HEK293 (cell line): Measurements from ENCODE around the gene CERS4.

Source experiments
- CTCF ChIA-PET: fragments of 350-600 bp; formaldehyde crosslinking; extraction: SDS; loops from one replicate; lab custom pipeline; 2021; ENCODE audit warnings: antibody characterized with exemption; lab: Yijun Ruan, JAX
- POLR2A ChIA-PET: fragments of 300-600 bp; formaldehyde crosslinking; extraction: SDS; loops from one replicate; lab custom pipeline; 2020; ENCODE audit warnings: antibody characterized with exemption, inconsistent platforms; lab: Yijun Ruan, JAX
- H3K27ac ChIP-seq: fragments of 200-500 bp; sonication (Bioruptor generic); 2 replicates; pipeline ENCODE4 v1.5.1; 2014; ENCODE audit warnings: low read depth, low read length, control low read depth, inconsistent platforms; ENCODE audit errors: extremely low read depth
- H3K36me3 ChIP-seq, 2 experiments: fragments of 200-500 bp in 1 of 2; sonication (Bioruptor generic) in 1 of 2; 1 replicate in 1 of 2; 2 replicates in 1 of 2; pipeline ENCODE4 v1.5.1; 2014 to 2017; ENCODE audit warnings: inconsistent platforms in 2 of 2, low read length in 2 of 2; ENCODE audit not compliant: control insufficient read depth in 2 of 2, insufficient read depth in 1 of 2
- H3K4me1 ChIP-seq: fragments of 200-500 bp; sonication (Bioruptor generic); 2 replicates; pipeline ENCODE4 v1.5.1; 2014; ENCODE audit warnings: mild to moderate bottlenecking, low read length, inconsistent platforms; ENCODE audit not compliant: control insufficient read depth, insufficient read depth
- H3K4me3 ChIP-seq: 2 replicates; pipeline ENCODE4 v1.5.1; 2011; ENCODE audit warnings: low read depth, mild to moderate bottlenecking, control low read depth, low read length, moderate library complexity
- H3K9me3 ChIP-seq: fragments of 200-500 bp; sonication (Bioruptor generic); 2 replicates; pipeline ENCODE4 v1.5.1; 2014; ENCODE audit warnings: low read depth, low read length, inconsistent platforms; ENCODE audit not compliant: control insufficient read depth, insufficient read depth
- GLIS2 ChIP-seq: fragments of 450-650 bp; formaldehyde crosslinking; IDR thresholded peaks from 2 replicates; pipeline ENCODE4 v1.5.1; 2016; ENCODE audit warnings: missing biosample characterization, missing genetic modification characterization
- KLF1 ChIP-seq: fragments of 450-650 bp; formaldehyde crosslinking; IDR thresholded peaks from 2 replicates; pipeline ENCODE4 v1.5.1; 2016; ENCODE audit warnings: missing biosample characterization, missing genetic modification characterization
- OSR2 ChIP-seq: fragments of 450-650 bp; formaldehyde crosslinking; IDR thresholded peaks from 2 replicates; pipeline ENCODE4 v1.5.1; 2016; ENCODE audit warnings: missing biosample characterization, missing genetic modification characterization
- SP7 ChIP-seq: fragments of 450-650 bp; formaldehyde crosslinking; IDR thresholded peaks from 2 replicates; pipeline ENCODE4 v1.5.1; 2016; ENCODE audit warnings: missing biosample characterization, missing genetic modification characterization
- ZFHX2 ChIP-seq: fragments of 450-650 bp; formaldehyde crosslinking; conservative IDR thresholded peaks from 2 replicates; pipeline ENCODE4 v1.5.1; 2016; ENCODE audit warnings: missing biosample characterization, missing genetic modification characterization
- ZNF248 ChIP-seq: fragments of 450-650 bp; formaldehyde crosslinking; IDR thresholded peaks from 2 replicates; pipeline ENCODE4 v1.5.1; 2017; ENCODE audit warnings: missing biosample characterization, missing genetic modification characterization
- ZNF660 ChIP-seq: fragments of 450-650 bp; IDR thresholded peaks from 2 replicates; pipeline ENCODE4 v1.5.1; 2018; ENCODE audit warnings: missing biosample characterization, mild to moderate bottlenecking, missing genetic modification characterization
- ZNF843 ChIP-seq: fragments of 450-650 bp; formaldehyde crosslinking; IDR thresholded peaks from 2 replicates; pipeline ENCODE4 v1.5.1; 2016; ENCODE audit warnings: missing biosample characterization, missing genetic modification characterization
- TF ChIP-seq, protein P1 (sequence below): fragments of 450-650 bp; formaldehyde crosslinking; IDR thresholded peaks from 2 replicates; pipeline ENCODE4 v1.5.1; 2016; ENCODE audit warnings: missing biosample characterization, missing genetic modification characterization
- TF ChIP-seq, protein P2 (sequence below): fragments of 450-650 bp; IDR thresholded peaks from 2 replicates; pipeline ENCODE4 v1.5.1; 2018; ENCODE audit warnings: missing biosample characterization, mild to moderate bottlenecking, missing genetic modification characterization

CERS4 gene

DNA sequence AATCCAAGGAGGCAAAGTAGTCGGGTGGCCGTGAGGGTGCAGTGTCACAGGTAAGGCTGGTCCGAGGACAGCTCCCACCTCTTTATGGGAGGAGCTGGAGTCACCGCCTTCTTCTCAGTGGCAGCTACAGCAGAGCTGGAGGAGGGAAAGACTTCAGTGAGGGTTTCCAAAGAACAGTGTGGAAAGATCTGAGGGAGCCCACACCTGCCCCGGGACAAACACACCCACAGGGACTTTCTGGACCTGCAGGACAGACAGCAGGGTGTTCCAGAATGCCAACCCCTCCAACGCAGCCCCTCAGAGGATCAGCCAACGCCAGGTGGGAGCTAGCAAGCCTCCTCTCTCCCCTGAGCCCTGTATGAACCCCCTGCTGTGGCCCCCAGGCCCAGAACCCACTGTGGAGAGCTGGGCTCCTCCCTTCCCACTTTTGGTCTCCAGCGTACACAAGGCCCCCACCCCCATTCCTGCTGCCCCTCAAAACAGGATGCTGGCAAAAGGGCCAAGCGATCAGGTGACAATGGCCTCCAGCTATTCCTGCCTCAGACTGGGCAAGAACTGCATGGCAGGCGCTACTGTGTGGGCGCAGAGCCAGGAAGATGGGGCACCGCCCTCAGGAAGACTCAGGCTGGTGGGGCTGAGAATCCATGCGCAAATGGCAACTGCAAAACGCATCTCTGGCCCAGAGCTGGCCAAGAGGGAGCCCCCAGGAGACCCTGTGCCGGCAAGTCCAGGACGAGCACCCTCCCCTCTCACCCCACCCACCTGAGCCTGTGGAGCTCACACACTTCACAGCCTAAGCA, 102.5 kb downstream of the CERS4 start:
- Histone ChIP-seq H3K4me1 (no peaks in the 10 kb centered on the region), H3K36me3 (peaks cover 27 to 66% of the 10 kb centered on the region in 2 experiments; a peak in 2 of 3 replicates), H3K9me3 (no peaks in the 10 kb centered on the region), H3K4me3 (no peak overlapping the region), H3K27ac (no peak overlapping the region)
- ChIA-PET CTCF (interaction anchor here (0.6 to 0.7 kb wide), 2 partner anchors 24 to 41 kb away, joined by 3 read pairs; no protein-coding TSS in a partner anchor), POLR2A (interaction anchor here (0.6 to 2.1 kb wide), 4 partner anchors 10 to 236 kb away, joined by 3 to 6 read pairs (median 6); partner anchors contain the start of genes NDUFA7 and RPS28)
- TF ChIP-seq SP7 (tag by site-specific recombination) (0 out of 2 replicates have a peak, but pooled peaks have one; percentile 22), OSR2 (tag by site-specific recombination) (peak; percentile 68), ZFHX2 (tag by site-specific recombination) (peak; percentile 27; the same call in 1 of the 2 replicates), ZNF660 (tag by site-specific recombination) (no peak), KLF1 (tag by site-specific recombination) (peak; percentile 72), ZNF843 (tag by site-specific recombination) (no peak), GLIS2 (0 out of 2 replicates have a peak, but pooled peaks have one; percentile 5), ZNF248 (tag by site-specific recombination) (no peak)
- TF ChIP-seq, protein P1, sequence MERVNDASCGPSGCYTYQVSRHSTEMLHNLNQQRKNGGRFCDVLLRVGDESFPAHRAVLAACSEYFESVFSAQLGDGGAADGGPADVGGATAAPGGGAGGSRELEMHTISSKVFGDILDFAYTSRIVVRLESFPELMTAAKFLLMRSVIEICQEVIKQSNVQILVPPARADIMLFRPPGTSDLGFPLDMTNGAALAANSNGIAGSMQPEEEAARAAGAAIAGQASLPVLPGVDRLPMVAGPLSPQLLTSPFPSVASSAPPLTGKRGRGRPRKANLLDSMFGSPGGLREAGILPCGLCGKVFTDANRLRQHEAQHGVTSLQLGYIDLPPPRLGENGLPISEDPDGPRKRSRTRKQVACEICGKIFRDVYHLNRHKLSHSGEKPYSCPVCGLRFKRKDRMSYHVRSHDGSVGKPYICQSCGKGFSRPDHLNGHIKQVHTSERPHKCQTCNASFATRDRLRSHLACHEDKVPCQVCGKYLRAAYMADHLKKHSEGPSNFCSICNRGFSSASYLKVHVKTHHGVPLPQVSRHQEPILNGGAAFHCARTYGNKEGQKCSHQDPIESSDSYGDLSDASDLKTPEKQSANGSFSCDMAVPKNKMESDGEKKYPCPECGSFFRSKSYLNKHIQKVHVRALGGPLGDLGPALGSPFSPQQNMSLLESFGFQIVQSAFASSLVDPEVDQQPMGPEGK (tag by site-specific recombination) = 0 out of 2 replicates have a peak, but pooled peaks have one; percentile 23
- TF ChIP-seq, protein P2, sequence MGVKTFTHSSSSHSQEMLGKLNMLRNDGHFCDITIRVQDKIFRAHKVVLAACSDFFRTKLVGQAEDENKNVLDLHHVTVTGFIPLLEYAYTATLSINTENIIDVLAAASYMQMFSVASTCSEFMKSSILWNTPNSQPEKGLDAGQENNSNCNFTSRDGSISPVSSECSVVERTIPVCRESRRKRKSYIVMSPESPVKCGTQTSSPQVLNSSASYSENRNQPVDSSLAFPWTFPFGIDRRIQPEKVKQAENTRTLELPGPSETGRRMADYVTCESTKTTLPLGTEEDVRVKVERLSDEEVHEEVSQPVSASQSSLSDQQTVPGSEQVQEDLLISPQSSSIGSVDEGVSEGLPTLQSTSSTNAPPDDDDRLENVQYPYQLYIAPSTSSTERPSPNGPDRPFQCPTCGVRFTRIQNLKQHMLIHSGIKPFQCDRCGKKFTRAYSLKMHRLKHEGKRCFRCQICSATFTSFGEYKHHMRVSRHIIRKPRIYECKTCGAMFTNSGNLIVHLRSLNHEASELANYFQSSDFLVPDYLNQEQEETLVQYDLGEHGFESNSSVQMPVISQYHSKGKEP (tag by site-specific recombination) = peak; percentile 68; the same call in 1 of the 2 replicates
